Subcutaneous adipose tissue (tissue), 4 donors: ENCODE results near the gene PLEKHM1. TPM values are rescaled to one million over a fixed set of nuclear protein-coding genes. Genes with fewer than 3 reads are reported as not detected.
"Not testable (repeated sequence)": the region's sequence is repeated elsewhere in the genome, so short reads cannot be mapped to it uniquely, and the experiment has no call there.

ENCODE experiments used
- CTCF ChIP-seq: fragments of 450-650 bp; IDR thresholded peaks from one replicate; pipeline ENCODE4 v1.5.1; 2016; ENCODE audit warnings: low read depth, mild to moderate bottlenecking, control low read depth, antibody characterized with exemption, moderate library complexity
- total RNA-seq, 4 donors: library from RNA; depleted of rRNA; stranded (reverse); fragments of >200 nt; gene quantifications; one replicate each; pipeline ENCODE4 v1.1.0, GENCODE V29; 2016

The PLEKHM1 gene
- total RNA-seq = 10 to 100 TPM; 22.8 to 53.7 (median 30.5) TPM

GRCh38 chr17:45490615-45491433 lies at the start of gene PLEKHM1:
Gene PLEKHM1 (minus strand): TSS chr17:45490721. CDS start chr17:45482484, 8,237 bp downstream.
- not testable (repeated sequence) for TF ChIP-seq CTCF

GRCh38 chr17:45451131-45451530 lies 39.4 kb downstream of the PLEKHM1 start:
- no peak for TF ChIP-seq CTCF

- TF ChIP-seq CTCF = no peak
Measured at GRCh38 chr17:45441526-45442310, 48.8 kb downstream of the PLEKHM1 start.

- no peak for TF ChIP-seq CTCF
Measured at GRCh38 chr17:45440161-45440778, 50.3 kb downstream of the PLEKHM1 start.

- TF ChIP-seq CTCF = no peak
Measured at GRCh38 chr17:45438931-45439610, 51.5 kb downstream of the PLEKHM1 start.

GRCh38 chr17:45437465-45438283 lies 52.8 kb downstream of the PLEKHM1 start:
- no peak for TF ChIP-seq CTCF
